Fibroblast of villous mesenchyme (primary cell): ENCODE results near the gene ADAM10. TPM values are rescaled to one million over a fixed set of nuclear protein-coding genes. Genes with fewer than 3 reads are reported as not detected.

Source experiments
- DNase-seq: peaks from one replicate; pipeline ENCODE4 v3.0.0-alpha.2; 2010; ENCODE audit warnings: low read depth
- H3K4me3 ChIP-seq: 2 replicates; pipeline ENCODE4 v1.5.1; 2011; ENCODE audit warnings: low read depth, mild to moderate bottlenecking, low read length
- CTCF ChIP-seq: IDR thresholded peaks from 2 replicates; pipeline ENCODE4 v1.5.1; 2012; ENCODE audit warnings: low read depth, mild to moderate bottlenecking, low read length; ENCODE audit not compliant: insufficient read depth
- total RNA-seq: library from RNA; depleted of rRNA; stranded (reverse); fragments of >200 nt; gene quantifications from 2 replicates; pipeline ENCODE4 v1.2.3, GENCODE V29; 2012

Gene ADAM10
- total RNA-seq, 1 donor: 200 TPM

GRCh38 chr15:58584789-58585461 lies 164.6 kb downstream of the ADAM10 start:
- no peak for TF ChIP-seq CTCF
- H3K4me3 ChIP-seq: no peak overlapping the region
- no peak for DNase-seq

- DNase-seq: no peak
- no peak for TF ChIP-seq CTCF
- no peak overlapping the region for H3K4me3 ChIP-seq
These were observed 166.2 kb downstream of the ADAM10 start for GRCh38 chr15:58583171-58583908.

- no peak for TF ChIP-seq CTCF
- no peak overlapping the region for H3K4me3 ChIP-seq
- DNase-seq: no peak
These were observed 167.3 kb downstream of the ADAM10 start for GRCh38 chr15:58582160-58582559.

- no peak for DNase-seq
- no peak overlapping the region for H3K4me3 ChIP-seq
- no peak for TF ChIP-seq CTCF
These were observed 172.8 kb downstream of the ADAM10 start for GRCh38 chr15:58576657-58577056.

- no peak overlapping the region for H3K4me3 ChIP-seq
- TF ChIP-seq CTCF: no peak
- no peak for DNase-seq
These were observed 174.3 kb downstream of the ADAM10 start for GRCh38 chr15:58575045-58575786.

GRCh38 chr15:58574631-58575030 lies 174.9 kb downstream of the ADAM10 start:
- H3K4me3 ChIP-seq: no peak overlapping the region
- TF ChIP-seq CTCF: no peak
- DNase-seq: no peak
